GM18526 (cell line): ENCODE results near the gene FGFR4.

ENCODE experiments used
- POLR2A ChIP-seq: IDR thresholded peaks from 3 replicates; pipeline ENCODE4 v1.6.1; 2011; ENCODE audit not compliant: insufficient read length; ENCODE audit errors: extremely low read depth

FGFR4 gene

GRCh38 chr5:177077335-177077734, 9.4 kb upstream of the FGFR4 start:
- TF ChIP-seq POLR2A, result no peak

GRCh38 chr5:177079606-177080005, 7.1 kb upstream of the FGFR4 start:
- no peak for TF ChIP-seq POLR2A

GRCh38 chr5:177080265-177080664, 6.5 kb upstream of the FGFR4 start:
- no peak for TF ChIP-seq POLR2A

- no peak for TF ChIP-seq POLR2A
These were observed 4.9 kb upstream of the FGFR4 start for GRCh38 chr5:177081859-177082258.

GRCh38 chr5:177083357-177083756, 3.4 kb upstream of the FGFR4 start:
- no peak for TF ChIP-seq POLR2A

- no peak for TF ChIP-seq POLR2A
These were observed 2.5 kb upstream of the FGFR4 start for GRCh38 chr5:177084175-177084574.

GRCh38 chr5:177085985-177086653, 596 bp upstream of the FGFR4 start:
- no peak for TF ChIP-seq POLR2A

- no peak for TF ChIP-seq POLR2A
These were observed 787 bp downstream of the FGFR4 start for GRCh38 chr5:177087398-177088005.

- no peak for TF ChIP-seq POLR2A
These were observed 2.4 kb downstream of the FGFR4 start for GRCh38 chr5:177089127-177089526.

GRCh38 chr5:177089825-177090641, 3.3 kb downstream of the FGFR4 start:
- TF ChIP-seq POLR2A, result no peak

GRCh38 chr5:177090813-177091212, 4.1 kb downstream of the FGFR4 start:
- no peak for TF ChIP-seq POLR2A

GRCh38 chr5:177091232-177091631, 4.5 kb downstream of the FGFR4 start:
- no peak for TF ChIP-seq POLR2A

GRCh38 chr5:177092178-177093081, 5.7 kb downstream of the FGFR4 start:
- TF ChIP-seq POLR2A, result no peak

GRCh38 chr5:177093082-177093712, 6.5 kb downstream of the FGFR4 start:
- TF ChIP-seq POLR2A, result no peak

GRCh38 chr5:177093803-177094202, 7.1 kb downstream of the FGFR4 start:
- no peak for TF ChIP-seq POLR2A
